GM21528 (cell line): Measurements from ENCODE around the gene NOP9.
"Not testable (repeated sequence)": the region's sequence is repeated elsewhere in the genome, so short reads cannot be mapped to it uniquely, and the experiment has no call there.

ENCODE experiments used
- ATAC-seq: cut with Tn5 transposase; IDR thresholded peaks from one replicate; pipeline ENCODE4 v1.9.1; 2021; ENCODE audit warnings: mild to moderate bottlenecking, moderate library complexity; ENCODE audit not compliant: unreplicated experiment, low FRiP score

The NOP9 gene

GRCh38 chr14:24342889-24343288 lies 43.2 kb downstream of the NOP9 start:
- no peak for ATAC-seq

GRCh38 chr14:24343795-24344660 lies 44.4 kb downstream of the NOP9 start:
- ATAC-seq = no peak

- no peak for ATAC-seq
Observed at GRCh38 chr14:24347134-24347533, 47.5 kb downstream of the NOP9 start.

- no peak for ATAC-seq
Observed at GRCh38 chr14:24348186-24348585, 48.5 kb downstream of the NOP9 start.

GRCh38 chr14:24349742-24350141 lies 50.1 kb downstream of the NOP9 start:
- no peak for ATAC-seq

- ATAC-seq = no peak
Observed at GRCh38 chr14:24351517-24351916, 51.9 kb downstream of the NOP9 start.

- ATAC-seq = no peak
Observed at GRCh38 chr14:24353559-24354481, 54.2 kb downstream of the NOP9 start.

- not testable (repeated sequence) for ATAC-seq
Observed at GRCh38 chr14:24354482-24354825, 54.8 kb downstream of the NOP9 start.

GRCh38 chr14:24355009-24355408 lies 55.4 kb downstream of the NOP9 start:
- ATAC-seq = no peak

- no peak for ATAC-seq
Observed at GRCh38 chr14:24356208-24356607, 56.6 kb downstream of the NOP9 start.
